ENCODE results near the gene KLHL20.
"Not testable (repeated sequence)": the region's sequence is repeated elsewhere in the genome, so short reads cannot be mapped to it uniquely, and the experiment has no call there.

Gene KLHL20, protein sequence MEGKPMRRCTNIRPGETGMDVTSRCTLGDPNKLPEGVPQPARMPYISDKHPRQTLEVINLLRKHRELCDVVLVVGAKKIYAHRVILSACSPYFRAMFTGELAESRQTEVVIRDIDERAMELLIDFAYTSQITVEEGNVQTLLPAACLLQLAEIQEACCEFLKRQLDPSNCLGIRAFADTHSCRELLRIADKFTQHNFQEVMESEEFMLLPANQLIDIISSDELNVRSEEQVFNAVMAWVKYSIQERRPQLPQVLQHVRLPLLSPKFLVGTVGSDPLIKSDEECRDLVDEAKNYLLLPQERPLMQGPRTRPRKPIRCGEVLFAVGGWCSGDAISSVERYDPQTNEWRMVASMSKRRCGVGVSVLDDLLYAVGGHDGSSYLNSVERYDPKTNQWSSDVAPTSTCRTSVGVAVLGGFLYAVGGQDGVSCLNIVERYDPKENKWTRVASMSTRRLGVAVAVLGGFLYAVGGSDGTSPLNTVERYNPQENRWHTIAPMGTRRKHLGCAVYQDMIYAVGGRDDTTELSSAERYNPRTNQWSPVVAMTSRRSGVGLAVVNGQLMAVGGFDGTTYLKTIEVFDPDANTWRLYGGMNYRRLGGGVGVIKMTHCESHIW

DNA sequence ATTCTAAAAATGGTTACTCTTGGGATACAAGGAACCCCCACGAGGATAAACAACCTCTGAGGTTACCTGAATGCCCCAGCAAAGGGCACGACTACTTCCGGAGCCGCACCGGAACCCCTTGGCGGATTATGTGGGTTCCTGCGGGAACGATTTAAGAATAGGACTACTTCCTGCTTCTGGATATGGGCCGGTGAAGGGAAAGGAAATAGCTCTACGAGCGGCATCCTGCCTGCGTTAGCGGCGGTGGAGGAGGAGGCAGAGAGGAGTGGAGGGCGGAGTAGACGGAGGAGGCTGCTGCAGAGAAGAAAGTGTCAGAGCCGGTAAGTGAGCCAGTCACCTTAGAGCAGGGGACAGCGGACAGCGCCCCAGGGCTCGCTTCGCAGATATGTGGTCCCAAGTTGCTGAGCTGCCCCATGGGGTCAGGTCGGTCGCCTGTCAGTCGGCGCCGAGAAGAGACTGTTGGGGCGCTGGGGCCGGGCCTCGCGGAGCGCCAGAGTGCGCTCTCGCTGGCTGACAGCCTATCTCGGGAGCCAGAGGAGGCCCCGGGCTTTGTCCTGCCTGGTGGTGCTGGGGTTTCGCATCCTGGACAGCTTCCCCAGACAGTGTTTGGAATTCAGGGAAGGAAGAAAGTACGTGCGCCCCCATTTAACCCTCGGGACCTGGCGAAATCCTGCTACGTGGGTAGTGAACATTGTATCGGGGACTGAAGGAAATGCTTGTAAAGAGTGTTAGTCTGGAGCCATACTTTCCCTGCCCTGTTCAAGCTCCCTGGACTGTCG is at the start of gene KLHL20:
Gene KLHL20, plus strand, starts transcription at position 223 of the 779 bp plus-strand sequence. CDS start 1,063 bp downstream, outside the sequence.
- peak; percentile 79 to 81 for DNase-seq

DNA sequence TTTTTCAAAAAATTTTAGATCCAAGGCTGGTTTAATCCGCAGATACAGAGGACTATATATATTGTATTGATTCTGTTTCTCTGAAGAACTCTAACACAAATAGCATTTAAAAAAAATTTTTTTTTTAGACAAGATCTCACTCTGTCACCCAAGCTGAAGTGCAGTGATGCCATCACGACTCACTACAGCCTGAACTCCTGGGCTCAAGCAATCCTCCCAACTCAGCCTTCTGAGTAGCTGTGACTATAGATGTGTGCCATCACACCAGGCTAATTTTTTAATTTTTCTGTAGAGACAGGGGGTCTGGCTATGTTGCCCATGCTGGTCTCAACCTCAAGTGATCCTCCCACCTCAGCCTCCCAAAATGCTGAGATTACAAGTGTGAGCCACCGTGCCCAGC is 48.1 kb upstream of the KLHL20 start:
- no peak for DNase-seq

DNA sequence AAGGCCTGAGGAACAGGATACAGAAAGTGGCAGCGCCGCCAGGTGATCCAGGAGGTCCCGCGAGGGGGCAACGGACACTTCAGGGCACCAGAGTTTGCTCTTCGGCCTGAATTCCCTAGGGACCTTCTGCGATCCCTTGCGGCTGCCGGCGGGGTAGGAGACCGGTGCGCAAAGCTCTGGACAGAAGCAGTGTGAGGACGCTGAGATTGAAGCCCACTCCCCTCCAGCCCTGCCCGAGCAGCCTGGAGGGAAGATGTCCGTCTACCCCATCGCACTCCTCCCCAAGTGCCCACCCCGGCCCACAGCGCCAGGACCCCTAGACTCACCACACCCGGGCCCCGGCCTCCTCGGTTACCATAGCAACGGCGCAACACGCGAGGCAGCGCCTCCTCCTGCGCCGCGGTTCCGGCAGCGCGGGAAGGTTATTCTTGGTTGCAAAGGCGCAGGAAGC is 45.3 kb upstream of the KLHL20 start, which contains the start of gene ANKRD45:
Gene ANKRD45, minus strand, starts transcription at position 361 of the 451 bp plus-strand sequence. CDS start 10,433 bp downstream, outside the sequence.
- DNase-seq: no peak

DNA sequence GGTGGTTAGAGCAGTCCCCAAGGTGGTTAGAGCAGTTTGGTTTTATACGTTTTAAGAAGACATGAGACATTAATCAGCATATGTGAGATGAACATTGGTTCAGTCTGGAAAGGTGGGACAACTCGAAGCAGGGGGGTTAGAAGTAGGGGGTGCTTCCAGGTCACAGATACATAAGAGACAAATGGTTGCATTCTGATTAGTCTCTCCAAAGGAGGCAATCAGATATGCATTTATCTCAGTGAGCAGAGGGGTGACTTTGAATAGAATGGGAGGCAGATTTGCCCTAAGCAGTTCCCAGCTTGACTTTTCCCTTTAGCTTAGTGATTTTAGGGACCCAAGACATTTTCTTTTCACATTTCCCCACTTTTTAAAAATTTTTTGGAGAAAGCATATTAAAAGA is 40.3 kb upstream of the KLHL20 start:
- not testable (repeated sequence) for DNase-seq

DNA sequence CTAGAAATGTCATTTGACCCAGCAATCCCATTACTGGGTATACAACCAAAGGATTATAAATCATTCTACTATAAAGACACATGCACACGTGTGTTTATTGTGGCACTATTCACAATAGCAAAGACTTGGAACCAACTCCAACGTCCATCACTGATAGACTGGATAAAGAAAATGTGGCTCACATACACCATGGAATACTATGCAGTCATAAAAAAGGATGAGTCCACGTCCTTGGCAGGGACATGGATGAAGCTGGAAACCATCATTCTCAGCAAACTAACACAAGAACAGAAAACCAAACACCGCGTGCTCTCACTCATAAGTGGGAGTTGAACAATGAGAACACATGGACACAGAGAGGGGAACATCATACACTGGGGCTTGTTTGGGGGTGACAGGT is 34.6 kb upstream of the KLHL20 start:
- not testable (repeated sequence) for DNase-seq

DNA sequence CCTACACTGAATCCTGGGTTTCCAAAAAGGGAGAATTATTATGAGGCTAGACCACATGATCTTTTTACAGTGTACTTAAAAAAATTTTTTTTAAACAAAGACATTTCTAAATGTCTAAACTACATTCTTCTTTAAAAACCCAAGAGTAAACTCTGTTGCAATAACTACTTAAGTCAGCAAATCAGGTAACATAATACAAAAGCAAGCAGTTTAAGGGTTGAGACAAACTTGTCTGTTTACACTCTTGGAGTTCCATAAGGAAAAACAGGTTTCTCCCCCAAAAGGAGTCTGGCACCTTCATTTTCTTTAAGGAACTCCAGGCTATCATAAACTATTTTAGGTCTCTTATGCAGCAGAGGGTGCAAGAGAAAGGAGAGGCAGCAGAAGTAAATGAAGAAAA is 32.6 kb upstream of the KLHL20 start:
- no peak for DNase-seq

DNA sequence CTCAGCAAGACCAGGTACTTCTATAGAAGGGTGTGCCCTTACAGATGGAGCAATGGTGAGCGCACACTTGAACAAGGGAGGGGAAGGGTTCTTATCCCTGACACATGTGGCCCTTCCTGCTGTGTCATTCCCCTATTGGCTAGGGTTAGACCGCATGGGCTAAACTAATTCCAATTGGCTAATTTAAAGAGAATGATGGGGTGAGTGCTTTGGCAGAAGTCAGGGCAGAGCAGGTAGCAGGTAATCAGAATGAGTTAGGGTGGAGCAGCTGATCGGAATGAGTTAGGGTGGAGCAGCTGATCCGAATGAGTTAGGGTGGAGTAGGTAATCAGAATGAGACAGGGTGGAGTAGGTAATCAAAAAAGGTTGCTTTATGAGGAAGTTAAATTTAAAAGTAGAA is 30.9 kb upstream of the KLHL20 start:
- not testable (repeated sequence) for DNase-seq

DNA sequence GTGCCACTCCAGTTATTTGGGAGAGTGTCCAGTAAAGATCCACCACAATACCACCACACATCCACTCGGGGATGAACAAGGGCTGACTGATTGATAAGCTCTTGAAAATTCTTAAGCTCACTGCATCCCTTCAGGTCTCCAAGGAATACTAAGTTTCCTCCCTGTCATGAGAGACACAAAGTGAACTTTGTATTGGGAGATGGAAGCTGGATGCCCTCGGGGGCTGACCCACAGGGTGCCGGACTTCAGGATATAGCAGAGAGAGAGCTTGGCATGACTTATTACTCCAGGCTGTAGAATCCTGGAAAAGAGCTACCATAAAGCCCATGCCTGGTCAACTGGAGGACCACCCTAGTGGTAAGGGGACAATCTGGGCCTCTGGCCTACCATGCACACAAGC is 29.7 kb upstream of the KLHL20 start:
- not testable (repeated sequence) for DNase-seq

DNA sequence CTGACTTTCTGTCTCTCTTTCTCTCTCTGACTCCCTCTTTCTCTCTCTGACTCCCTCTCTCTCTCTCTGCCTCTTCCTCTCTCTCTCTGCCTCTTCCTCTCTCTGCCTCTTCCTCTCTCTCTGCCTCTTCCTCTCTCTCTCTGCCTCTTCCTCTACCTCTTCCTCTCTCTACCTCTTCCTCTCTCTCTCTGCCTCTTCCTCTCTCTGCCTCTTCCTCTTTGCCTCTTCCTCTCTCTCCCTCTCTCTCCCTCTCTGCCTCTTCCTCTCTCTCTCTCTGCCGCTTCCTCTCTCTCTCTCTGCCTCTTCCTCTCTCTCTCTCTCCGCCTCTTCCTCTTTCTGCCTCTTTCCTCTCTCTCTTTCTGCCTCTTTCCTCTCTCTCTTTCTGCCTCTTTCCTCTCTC is 26.5 kb upstream of the KLHL20 start:
- DNase-seq: no peak

DNA sequence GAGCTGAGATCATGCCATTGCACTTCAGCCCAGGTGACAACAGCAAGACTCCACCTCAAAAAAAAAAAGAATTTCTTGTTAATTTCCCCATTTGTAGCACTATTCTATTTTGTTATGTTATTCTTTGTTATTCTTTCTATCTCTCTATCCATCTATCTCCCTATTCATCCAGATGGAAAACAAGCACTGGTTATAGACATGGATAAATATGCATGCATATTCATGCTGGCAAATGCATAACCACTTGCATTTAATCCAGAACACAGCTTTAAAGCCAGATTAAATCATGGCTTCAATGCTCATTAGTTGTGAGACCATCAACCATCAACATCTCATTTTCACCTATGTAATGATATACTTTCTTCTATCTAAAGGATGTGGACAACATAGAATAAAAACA is 21.5 kb upstream of the KLHL20 start:
- DNase-seq: no peak

DNA sequence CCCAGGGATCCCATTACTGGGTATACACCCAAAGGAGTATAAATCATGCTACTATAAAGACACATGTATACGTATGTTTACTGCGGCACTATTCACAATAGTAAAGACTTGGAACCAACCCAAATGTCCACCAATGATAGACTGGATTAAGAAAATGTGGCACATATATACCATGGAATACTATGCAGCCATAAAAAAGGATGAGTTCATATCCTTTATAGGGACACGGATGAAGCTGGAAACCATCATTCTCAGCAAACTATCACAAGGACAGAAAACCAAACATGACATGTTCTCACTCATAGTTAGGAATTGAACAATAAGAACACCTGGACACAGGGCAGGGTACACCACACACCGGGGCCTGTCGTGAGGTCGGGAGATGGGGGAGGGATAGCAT is 13.5 kb upstream of the KLHL20 start:
- DNase-seq: not testable (repeated sequence)

DNA sequence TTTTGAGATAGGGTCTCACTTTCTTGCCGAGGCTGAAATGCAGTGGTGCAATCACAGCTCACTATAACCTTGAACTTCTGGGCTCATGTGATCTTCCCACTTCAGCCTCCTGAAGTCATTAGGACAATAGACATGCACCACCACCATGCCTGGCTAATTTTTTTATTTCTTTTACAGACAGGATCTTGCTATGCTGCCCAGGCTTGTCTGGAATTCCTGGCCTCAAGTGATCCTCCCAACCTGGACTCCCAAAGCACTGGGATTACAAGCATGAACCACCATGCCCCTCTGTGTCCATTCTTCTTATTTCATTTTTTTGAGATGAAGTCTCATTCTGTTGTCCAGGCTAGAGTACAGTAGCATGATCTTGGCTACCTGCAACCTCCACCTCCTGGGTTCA is 12.0 kb upstream of the KLHL20 start:
- DNase-seq: no peak

DNA sequence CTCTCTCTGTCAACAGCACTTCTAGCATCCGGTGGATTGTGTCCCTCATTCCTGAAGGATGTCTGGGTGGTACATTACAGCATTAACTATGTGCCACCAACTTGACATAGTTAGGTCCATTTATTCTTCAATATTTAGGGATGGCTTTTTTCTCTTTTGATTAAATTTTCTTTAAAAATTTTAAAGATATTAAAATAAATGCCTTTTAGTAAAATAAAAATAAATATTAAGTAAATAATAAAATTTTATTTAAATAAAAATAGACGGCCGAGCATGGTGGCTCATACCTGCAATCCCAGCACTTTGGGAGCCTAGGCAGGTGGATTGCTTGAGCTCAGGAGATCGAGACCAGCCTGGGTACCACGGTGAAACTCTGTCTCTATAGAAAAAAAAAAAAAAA is 9.7 kb upstream of the KLHL20 start:
- no peak for DNase-seq

DNA sequence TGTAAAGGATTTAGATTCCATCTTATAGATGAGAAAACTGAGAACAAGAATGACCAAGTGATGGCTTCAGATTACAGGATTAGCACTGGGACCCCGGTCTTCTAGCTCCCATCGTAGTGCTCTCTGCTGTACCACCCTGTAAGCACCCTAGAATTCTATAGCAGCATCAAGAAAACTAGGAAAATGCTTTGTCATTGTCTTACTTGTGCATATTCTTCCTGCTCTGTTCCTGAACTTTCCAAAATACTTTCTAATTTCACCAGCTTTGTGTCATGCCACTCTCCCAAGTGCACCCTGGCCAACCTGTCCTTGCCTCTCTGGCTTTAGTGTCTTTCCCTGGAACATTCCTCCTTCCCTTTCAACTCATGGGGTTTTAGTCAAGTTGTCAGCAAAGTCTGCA is 6.0 kb upstream of the KLHL20 start:
- DNase-seq: no peak

DNA sequence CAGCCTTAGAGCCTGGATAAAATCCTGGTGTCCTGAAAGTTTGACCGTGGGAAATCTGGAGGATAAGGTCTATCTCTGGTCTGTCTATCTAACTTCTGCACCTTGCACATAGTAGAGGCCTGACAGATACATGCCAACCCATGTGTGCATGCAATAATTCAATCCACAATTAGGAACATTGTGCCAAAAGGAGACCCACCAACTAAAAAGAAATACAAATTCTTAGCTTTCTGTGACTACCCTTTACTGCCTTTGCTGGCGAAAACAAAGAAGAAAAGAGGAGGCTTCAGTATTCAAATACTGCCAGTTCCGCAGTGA is 381 bp upstream of the KLHL20 start:
- no peak for DNase-seq

DNA sequence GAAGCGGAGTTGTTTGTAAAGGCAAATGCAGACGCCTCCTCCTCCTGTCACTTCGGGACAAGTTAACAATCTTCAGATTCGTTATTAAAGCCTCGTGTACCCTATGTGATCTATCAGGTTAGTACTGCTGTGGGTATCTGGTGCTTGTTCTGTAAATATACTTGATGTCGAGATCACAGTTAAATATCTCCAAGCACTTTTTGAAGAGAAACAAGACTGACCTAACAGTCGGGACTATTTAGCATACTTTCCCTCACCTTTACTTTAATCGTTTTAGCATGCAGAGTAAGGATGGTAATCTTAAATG is 710 bp downstream of the KLHL20 start:
- no peak for DNase-seq

DNA sequence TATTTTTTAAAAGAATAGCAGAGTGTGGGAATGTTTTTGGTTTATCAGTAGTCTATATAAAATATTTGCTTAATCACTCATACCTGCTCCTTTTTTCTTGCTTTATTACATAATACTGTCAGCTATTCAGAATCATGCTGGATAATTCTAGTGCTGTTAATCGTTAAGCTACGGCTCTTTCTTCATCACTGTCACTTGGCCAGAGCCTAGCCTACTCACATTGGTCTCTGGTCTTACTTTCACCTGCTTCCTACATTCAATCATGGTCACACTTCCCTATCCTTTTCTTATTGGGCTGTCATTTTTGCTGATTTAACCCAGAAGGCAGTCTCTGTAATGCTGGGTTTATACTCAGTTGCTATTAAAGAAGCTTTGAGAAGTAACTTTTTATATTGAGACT is 2.5 kb downstream of the KLHL20 start:
- DNase-seq: no peak

DNA sequence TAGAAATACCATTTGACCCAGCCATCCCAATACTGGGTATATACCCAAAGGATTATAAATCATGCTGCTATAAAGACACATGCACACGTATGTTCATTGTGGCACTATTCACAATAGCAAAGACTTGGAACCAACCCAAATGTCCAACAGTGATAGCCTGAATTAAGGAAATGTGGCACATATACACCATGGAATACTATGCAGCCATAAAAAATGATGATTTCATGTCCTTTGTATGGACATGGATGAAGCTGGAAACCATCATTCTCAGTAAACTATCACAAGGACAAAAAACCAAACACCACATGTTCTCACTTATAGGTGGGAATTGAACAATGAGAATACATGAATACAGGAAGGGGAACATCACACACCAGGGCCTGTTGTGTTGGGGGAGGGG is 16.6 kb downstream of the KLHL20 start:
- not testable (repeated sequence) for DNase-seq

DNA sequence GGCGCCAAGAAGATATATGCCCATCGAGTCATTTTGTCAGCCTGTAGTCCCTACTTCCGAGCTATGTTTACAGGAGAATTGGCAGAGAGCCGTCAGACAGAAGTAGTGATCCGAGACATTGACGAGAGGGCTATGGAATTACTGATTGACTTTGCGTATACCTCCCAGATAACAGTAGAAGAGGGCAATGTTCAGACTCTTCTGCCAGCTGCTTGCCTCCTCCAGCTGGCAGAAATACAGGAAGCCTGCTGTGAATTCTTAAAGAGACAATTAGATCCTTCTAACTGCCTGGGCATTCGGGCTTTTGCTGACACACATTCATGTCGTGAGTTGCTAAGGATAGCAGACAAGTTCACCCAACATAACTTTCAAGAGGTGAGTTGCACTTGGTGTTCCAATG is 19.1 kb downstream of the KLHL20 start:
- DNase-seq: no peak

DNA sequence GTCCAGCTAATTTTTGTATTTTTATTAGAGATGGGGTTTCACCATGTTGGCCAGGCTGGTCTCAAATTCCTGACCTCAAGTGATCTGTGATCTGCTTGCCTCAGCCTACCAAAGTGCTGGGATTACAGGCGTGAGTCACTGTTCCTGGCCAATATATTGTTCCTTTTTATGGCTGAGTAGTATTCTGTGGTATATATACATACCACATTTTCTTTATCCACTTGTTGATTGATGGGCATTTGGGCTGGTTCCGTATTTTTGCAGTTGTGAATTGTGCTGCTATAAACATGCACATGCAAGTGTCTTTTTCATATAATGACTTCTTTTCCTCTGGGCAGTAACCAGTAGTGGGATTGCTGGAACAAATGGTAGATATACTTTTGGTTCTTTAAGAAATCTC is 21.3 kb downstream of the KLHL20 start:
- not testable (repeated sequence) for DNase-seq

DNA sequence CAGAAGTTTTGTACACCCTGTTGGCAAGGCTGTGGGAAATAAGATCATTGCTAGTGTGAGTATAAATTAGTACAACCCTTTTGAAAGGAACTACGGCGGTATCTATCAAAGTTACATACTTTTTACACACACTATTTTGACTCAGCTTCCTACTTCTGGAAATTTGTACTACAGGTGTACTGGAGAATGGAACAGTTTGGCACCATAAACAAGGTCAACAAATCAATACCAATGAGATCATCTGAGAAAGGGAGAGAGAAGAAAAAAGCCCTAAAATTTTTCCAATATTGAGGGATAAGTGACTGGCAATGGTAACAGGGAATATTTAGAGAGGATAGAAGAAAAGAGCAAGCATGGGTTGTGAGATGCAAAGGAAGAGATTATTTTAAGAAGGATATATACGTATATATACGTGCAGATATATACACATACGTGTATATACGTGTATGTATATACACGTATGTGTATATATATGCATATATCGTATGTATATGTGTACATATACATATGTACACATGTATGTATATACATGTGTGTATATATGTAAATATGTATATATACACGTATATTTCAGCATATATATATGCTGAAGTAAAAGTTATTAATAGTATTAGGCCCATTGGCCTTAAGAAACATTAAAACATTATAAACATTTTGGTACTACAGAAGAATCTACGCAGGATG is 27.6 kb downstream of the KLHL20 start:
- DNase-seq: no peak

DNA sequence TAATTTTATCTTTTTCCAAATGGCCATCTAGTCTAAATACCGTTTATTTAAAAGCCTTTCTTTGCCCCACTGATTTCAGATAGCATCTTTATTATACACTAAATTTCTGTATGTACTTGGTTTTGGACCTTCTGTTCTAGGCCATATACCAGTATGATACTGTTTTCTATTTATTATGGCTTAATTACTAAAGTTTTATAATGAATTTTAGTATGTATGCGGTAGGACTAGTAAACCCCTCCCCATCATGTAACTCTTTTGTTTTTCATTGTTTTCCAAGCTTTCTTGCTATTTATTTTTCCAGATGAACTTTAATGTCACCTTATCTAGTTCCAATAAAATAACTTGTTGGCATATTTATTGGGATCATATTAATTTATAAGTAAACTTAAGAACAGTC is 29.9 kb downstream of the KLHL20 start:
- no peak for DNase-seq

DNA sequence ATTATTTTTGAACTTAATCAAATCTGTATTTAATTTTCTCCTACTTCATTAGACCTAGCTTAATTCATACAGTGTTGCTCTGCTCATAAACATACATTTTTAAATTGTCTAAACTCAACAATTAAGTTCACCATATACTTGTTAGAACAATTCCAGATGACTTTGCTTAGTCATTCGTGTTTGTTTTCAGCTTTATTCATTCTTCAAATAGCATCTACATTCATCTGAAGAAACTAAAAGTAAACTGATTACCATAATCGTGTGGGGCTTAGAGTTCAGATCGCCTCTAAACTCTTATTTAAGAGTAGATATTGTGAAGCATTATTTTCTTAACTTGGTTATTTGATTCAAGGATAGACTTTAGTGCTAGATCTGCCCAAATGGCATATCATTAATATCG is 34.4 kb downstream of the KLHL20 start:
- DNase-seq: no peak
